Cardiac muscle cell (in vitro differentiated cells and primary cell): ENCODE results near the gene ANKS1A. TPM values are rescaled to one million over a fixed set of nuclear protein-coding genes. Genes with fewer than 3 reads are reported as not detected.

Experiments
- DNase-seq, 2 donors: peaks; one replicate each; pipeline versions ENCODE4 v3.0.0 to v3.0.0-alpha.2; 2010 to 2017; ENCODE audit warnings: low read depth in 1 of 2, low spot score in 1 of 2
- H3K27ac ChIP-seq: fragments of 200-600 bp; sonication (generic); 2 replicates; pipeline ENCODE4 v1.5.1; 2016
- H3K27me3 ChIP-seq: fragments of 200-600 bp; sonication (generic); 2 replicates; pipeline ENCODE4 v1.6.0; 2016; ENCODE audit warnings: control low read depth
- H3K36me3 ChIP-seq: fragments of 200-600 bp; sonication (generic); 2 replicates; pipeline ENCODE4 v1.5.1; 2016; ENCODE audit warnings: control low read depth
- H3K4me1 ChIP-seq: fragments of 200-600 bp; sonication (generic); 2 replicates; pipeline ENCODE4 v1.8.1; 2017; ENCODE audit warnings: low read depth, mild to moderate bottlenecking, mixed run types
- H3K4me3 ChIP-seq: fragments of 200-600 bp; sonication (generic); 2 replicates; pipeline ENCODE4 v1.5.1; 2016; ENCODE audit warnings: mild to moderate bottlenecking
- H3K9me3 ChIP-seq: fragments of 200-600 bp; sonication (generic); 2 replicates; pipeline ENCODE4 v1.5.1; 2017; ENCODE audit warnings: low read depth, mild to moderate bottlenecking, control low read depth
- polyA plus RNA-seq: library from polyadenylated mRNA; unstranded; fragments of >200 nt; fragmentation: Nextera tagmentation; extraction: Ambion mirVana; gene quantifications from 2 replicates; pipeline ENCODE4 v1.2.1, GENCODE V29; 2016
- total RNA-seq: library from RNA; depleted of rRNA; stranded (reverse); fragments of >200 nt; gene quantifications from 2 replicates; pipeline ENCODE4 v1.2.3, GENCODE V29; 2016
- TF ChIP-seq, protein P1 (sequence below): IDR thresholded peaks from 2 replicates; pipeline ENCODE4 v1.5.1; 2012; ENCODE audit warnings: low read depth, mild to moderate bottlenecking, low read length

Gene ANKS1A
- total and polyA plus RNA-seq, 2 experiments from 2014 or later: 11.3 to 27.2 TPM

DNA sequence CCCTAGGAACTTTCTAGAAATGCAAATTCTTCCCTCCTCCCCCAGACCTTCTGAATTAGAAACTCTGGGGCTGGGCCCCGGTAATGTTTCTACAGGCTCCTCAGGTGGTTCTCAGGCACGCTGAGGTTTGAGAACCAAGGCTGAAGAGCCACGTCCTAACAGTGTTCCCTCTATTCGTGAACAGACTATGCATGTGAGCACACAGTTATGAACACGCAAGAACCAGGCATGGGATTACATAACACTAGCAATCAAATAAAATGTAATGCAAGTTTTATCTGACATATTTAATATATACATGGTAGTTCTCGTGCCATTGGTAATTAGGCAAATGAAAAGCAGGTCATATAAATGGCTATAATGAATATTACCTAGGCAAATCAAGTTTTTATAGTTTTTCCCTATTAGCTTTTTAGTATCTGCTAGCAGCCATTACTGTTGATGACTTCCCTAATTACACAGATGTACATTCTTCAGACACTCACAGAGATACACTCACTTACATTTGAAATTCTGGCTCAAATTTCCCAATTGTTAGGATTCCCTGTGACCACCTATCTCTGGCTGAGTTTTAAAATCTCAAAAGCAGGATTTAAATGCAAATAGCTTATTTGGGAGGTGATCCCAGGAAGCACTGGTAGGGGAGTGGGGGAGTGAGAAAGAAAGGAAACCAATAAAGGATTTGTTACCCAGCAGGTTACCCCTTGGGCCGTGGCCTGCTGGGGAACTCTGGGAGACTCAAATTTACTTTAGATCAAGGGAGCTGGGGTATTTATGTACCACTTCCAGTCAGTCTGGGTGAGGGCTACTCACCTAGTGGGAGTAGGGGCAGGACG lies 148.0 kb downstream of the ANKS1A start:
- TF ChIP-seq, protein P1, sequence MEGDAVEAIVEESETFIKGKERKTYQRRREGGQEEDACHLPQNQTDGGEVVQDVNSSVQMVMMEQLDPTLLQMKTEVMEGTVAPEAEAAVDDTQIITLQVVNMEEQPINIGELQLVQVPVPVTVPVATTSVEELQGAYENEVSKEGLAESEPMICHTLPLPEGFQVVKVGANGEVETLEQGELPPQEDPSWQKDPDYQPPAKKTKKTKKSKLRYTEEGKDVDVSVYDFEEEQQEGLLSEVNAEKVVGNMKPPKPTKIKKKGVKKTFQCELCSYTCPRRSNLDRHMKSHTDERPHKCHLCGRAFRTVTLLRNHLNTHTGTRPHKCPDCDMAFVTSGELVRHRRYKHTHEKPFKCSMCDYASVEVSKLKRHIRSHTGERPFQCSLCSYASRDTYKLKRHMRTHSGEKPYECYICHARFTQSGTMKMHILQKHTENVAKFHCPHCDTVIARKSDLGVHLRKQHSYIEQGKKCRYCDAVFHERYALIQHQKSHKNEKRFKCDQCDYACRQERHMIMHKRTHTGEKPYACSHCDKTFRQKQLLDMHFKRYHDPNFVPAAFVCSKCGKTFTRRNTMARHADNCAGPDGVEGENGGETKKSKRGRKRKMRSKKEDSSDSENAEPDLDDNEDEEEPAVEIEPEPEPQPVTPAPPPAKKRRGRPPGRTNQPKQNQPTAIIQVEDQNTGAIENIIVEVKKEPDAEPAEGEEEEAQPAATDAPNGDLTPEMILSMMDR: no peak
- peaks cover 15% of the 10 kb centered on the region for H3K4me1 ChIP-seq
- no peaks in the 10 kb centered on the region for H3K36me3 ChIP-seq
- no peak for DNase-seq
- H3K27me3 ChIP-seq: no peaks in the 10 kb centered on the region
- H3K27ac ChIP-seq: no peak overlapping the region
- H3K9me3 ChIP-seq: no peaks in the 10 kb centered on the region
- H3K4me3 ChIP-seq: no peak overlapping the region

DNA sequence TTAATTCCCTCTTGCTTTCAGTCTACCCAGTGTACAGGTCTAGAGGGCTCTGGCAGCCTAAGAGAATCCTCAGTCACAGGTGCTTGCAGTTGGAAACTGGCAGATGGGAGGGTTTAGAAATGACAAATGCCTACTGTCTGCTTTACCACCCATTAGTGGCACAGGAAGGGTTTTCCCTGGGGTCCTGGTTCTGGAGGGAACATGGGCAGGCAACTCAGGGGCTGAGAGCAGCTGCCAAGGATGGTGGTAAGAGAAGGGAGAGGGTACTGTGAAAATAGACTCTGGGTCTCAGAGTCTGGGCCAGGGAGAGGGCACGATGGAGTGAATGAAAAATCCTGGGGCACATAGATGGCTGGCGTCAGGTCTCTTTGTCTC lies 148.6 kb downstream of the ANKS1A start:
- H3K36me3 ChIP-seq: no peaks in the 10 kb centered on the region
- no peak overlapping the region for H3K27ac ChIP-seq
- TF ChIP-seq, protein P1: no peak
- H3K4me3 ChIP-seq: no peak overlapping the region
- peaks cover 12% of the 10 kb centered on the region for H3K4me1 ChIP-seq
- H3K27me3 ChIP-seq: no peaks in the 10 kb centered on the region
- DNase-seq: no peak
- H3K9me3 ChIP-seq: no peaks in the 10 kb centered on the region

DNA sequence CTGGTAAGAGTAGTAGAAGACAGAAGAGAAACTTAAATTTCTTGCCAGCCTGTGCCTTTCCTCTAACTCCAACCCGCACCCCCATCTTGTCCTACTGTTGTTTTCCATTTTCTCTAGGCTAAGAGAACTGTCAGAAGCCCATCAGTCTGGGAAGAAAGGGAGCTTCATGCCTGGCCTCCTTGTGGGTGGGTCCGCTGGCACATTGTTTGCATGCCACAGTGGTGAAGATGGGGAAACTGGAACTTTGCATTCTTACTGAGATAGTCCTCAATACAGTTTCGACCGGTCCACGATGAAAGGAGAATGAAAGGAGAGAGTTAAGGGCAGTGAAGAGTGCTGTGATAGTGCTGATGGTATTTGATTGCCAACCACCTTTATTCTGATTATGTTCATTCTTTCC lies 149.0 kb downstream of the ANKS1A start:
- Histone ChIP-seq H3K4me3 (no peak overlapping the region), H3K27ac (no peak overlapping the region), H3K9me3 (no peaks in the 10 kb centered on the region), H3K36me3 (no peaks in the 10 kb centered on the region), H3K4me1 (peaks cover 12% of the 10 kb centered on the region), H3K27me3 (no peaks in the 10 kb centered on the region)
- TF ChIP-seq, protein P1: no peak
- DNase-seq: no peak

GRCh38 chr6:35040398-35040797 lies 151.3 kb downstream of the ANKS1A start:
- Histone ChIP-seq H3K4me3 (no peak overlapping the region), H3K27me3 (no peaks in the 10 kb centered on the region), H3K4me1 (peaks cover 6% of the 10 kb centered on the region), H3K9me3 (no peaks in the 10 kb centered on the region), H3K27ac (no peak overlapping the region), H3K36me3 (no peaks in the 10 kb centered on the region)
- no peak for DNase-seq
- TF ChIP-seq, protein P1: no peak

DNA sequence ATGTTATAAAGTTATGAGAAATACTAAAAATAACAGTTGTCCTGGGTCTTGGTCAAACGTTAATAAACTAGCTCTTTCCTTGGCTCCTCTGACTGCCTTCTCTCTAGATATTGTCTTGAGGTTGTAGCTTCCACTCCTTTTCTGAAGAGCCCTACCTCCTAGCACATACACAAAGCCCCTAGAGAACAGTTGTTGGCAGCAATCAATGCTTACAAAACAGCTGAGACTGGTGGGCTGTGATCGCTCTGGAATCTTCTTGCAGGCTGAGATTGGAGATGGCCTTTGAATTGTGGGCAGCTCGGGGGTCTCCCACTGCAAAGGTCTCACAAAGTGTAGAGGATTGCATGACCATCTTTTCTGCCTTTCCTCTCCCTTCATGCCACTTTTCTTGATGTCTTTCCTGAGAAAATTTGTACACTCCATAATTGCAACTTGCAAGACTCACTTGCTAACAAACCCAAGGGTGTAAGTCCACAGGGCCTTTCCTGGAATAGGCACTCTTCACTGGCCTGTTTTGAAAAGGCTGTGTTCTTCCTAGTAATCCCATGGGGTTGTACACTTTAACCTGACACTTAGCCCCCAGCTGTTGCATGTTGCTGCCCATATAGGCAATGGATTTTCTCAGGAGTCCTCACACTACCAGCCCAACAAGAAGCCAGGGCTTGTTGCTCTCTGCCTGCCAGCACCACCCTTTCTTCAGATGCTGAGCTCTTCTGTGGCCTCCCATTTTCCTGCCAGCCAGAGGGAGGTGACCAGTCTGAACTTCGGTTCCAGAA lies 152.2 kb downstream of the ANKS1A start:
- TF ChIP-seq, protein P1: no peak

More for the DNA sequence above, 152.2 kb downstream of the ANKS1A start:
- Histone ChIP-seq H3K27me3 (no peaks in the 10 kb centered on the region), H3K4me1 (peaks cover 13% of the 10 kb centered on the region), H3K9me3 (no peaks in the 10 kb centered on the region), H3K4me3 (no peak overlapping the region), H3K27ac (no peak overlapping the region), H3K36me3 (no peaks in the 10 kb centered on the region)
- no peak for DNase-seq
